CD4-positive, CD25-positive, alpha-beta regulatory T cell (primary cell): ENCODE measurements around the gene CGB7. TPM values are rescaled to one million over a fixed set of nuclear protein-coding genes. Genes with fewer than 3 reads are reported as not detected.
"Not testable (repeated sequence)": the region's sequence is repeated elsewhere in the genome, so short reads cannot be mapped to it uniquely, and the experiment has no call there.

Source experiments
- ATAC-seq, 2 donors: fragments of 150-1000 bp; cut with Tn5 transposase; one replicate each; pipeline ENCODE4 v1.10.0; 2021; ENCODE audit warnings: low read depth in 2 of 2, moderate number of reproducible peaks in 2 of 2, moderate library complexity in 1 of 2
- DNase-seq, 3 donors: peaks; one replicate each; pipeline versions ENCODE4 v3.0.0 to v3.0.0-alpha.2; 2012 to 2022; ENCODE audit warnings: mixed read lengths in 1 of 3
- H3K27ac ChIP-seq: one replicate; pipeline ENCODE4 v1.7.0; 2013; ENCODE audit warnings: mild to moderate bottlenecking, low read length; ENCODE audit not compliant: insufficient read depth, poor library complexity, severe bottlenecking
- H3K27me3 ChIP-seq: one replicate; pipeline ENCODE4 v1.7.0; 2013; ENCODE audit warnings: low read length; ENCODE audit not compliant: control insufficient read depth, insufficient read depth
- H3K36me3 ChIP-seq: one replicate; pipeline ENCODE4 v1.7.0; 2013; ENCODE audit warnings: mild to moderate bottlenecking, low read length, moderate library complexity; ENCODE audit not compliant: control insufficient read depth, insufficient read depth
- H3K4me1 ChIP-seq: 2 replicates; pipeline ENCODE4 v1.7.0; 2013; ENCODE audit warnings: mild to moderate bottlenecking, low read length; ENCODE audit not compliant: insufficient read depth, control insufficient read depth, poor library complexity, severe bottlenecking
- H3K4me3 ChIP-seq: one replicate; pipeline ENCODE4 v1.7.0; 2013; ENCODE audit warnings: low read depth, mild to moderate bottlenecking, low read length, moderate library complexity
- H3K9me3 ChIP-seq, 2 experiments: 1 replicate in 1 of 2; 2 replicates in 1 of 2; pipeline ENCODE4 v1.7.0; 2013; ENCODE audit warnings: low read length in 2 of 2, mild to moderate bottlenecking in 1 of 2, moderate library complexity in 1 of 2; ENCODE audit not compliant: control insufficient read depth in 2 of 2
- H3K27ac Mint-ChIP-seq, 3 donors: one replicate each; pipeline ENCODE4 v1.8.0; 2020 to 2022; ENCODE audit warnings: mild to moderate bottlenecking in 3 of 3, mixed read lengths in 3 of 3, moderate library complexity in 2 of 3
- H3K27me3 Mint-ChIP-seq: one replicate; pipeline ENCODE4 v1.8.0; 2022; ENCODE audit warnings: mild to moderate bottlenecking, mixed read lengths
- H3K36me3 Mint-ChIP-seq: one replicate; pipeline ENCODE4 v1.8.0; 2020; ENCODE audit warnings: mixed read lengths
- H3K4me1 Mint-ChIP-seq, 4 donors: one replicate each; pipeline ENCODE4 v1.8.0; 2020 to 2022; ENCODE audit warnings: mixed read lengths in 4 of 4, mild to moderate bottlenecking in 1 of 4
- H3K4me3 Mint-ChIP-seq, 4 donors: one replicate each; pipeline ENCODE4 v1.8.0; 2020 to 2022; ENCODE audit warnings: mild to moderate bottlenecking in 4 of 4, mixed read lengths in 4 of 4, moderate library complexity in 3 of 4
- H3K9me3 Mint-ChIP-seq, 7 donors: one replicate each; pipeline ENCODE4 v1.8.0; 2020 to 2022; ENCODE audit warnings: mixed read lengths in 7 of 7, mild to moderate bottlenecking in 3 of 7, moderate library complexity in 2 of 7
- polyA plus RNA-seq, 4 donors: library from polyadenylated mRNA; unstranded; fragments of 300-500 nt; fragmentation: Illumina TruSeq; gene quantifications; one replicate each; pipeline ENCODE4 v1.2.3, GENCODE V29; 2021
- total RNA-seq: library from RNA; stranded (reverse); gene quantifications from one replicate; pipeline ENCODE4 v1.2.3, GENCODE V29; 2022

CGB7 gene
- total and polyA plus RNA-seq, 5 donors from 2014 or later, result not detected

GRCh38 chr19:49049834-49050233, 7.7 kb downstream of the CGB7 start:
- H3K27me3 ChIP-seq, H3K27ac Mint-ChIP-seq, ATAC-seq, H3K36me3 Mint-ChIP-seq, H3K27ac ChIP-seq, H3K4me3 Mint-ChIP-seq, H3K9me3 Mint-ChIP-seq, DNase-seq, H3K27me3 Mint-ChIP-seq, H3K4me1 ChIP-seq, H3K9me3 ChIP-seq, H3K36me3 ChIP-seq, H3K4me1 Mint-ChIP-seq, H3K4me3 ChIP-seq: not testable (repeated sequence)

- H3K36me3 ChIP-seq, H3K4me1 Mint-ChIP-seq, H3K9me3 Mint-ChIP-seq, H3K27ac ChIP-seq, H3K36me3 Mint-ChIP-seq, H3K27me3 Mint-ChIP-seq, H3K4me3 Mint-ChIP-seq, H3K9me3 ChIP-seq, ATAC-seq, H3K27me3 ChIP-seq, DNase-seq, H3K27ac Mint-ChIP-seq, H3K4me1 ChIP-seq, H3K4me3 ChIP-seq: not testable (repeated sequence)
Measured at GRCh38 chr19:49049011-49049410, 8.5 kb downstream of the CGB7 start, which contains the start of gene CGB8. Gene CGB8, minus strand, starts transcription at chr19:49049111. Its CDS starts 372 bp downstream, at chr19:49048739.

GRCh38 chr19:49043548-49043947, 14.0 kb downstream of the CGB7 start, which contains the start of gene CGB5:
Gene CGB5, plus strand, starts transcription at chr19:49043848. Its CDS starts 362 bp downstream, at chr19:49044210.
- not testable (repeated sequence) for H3K27ac Mint-ChIP-seq, H3K27me3 Mint-ChIP-seq, H3K4me3 ChIP-seq, H3K4me1 ChIP-seq, H3K36me3 ChIP-seq, H3K36me3 Mint-ChIP-seq, DNase-seq, H3K27ac ChIP-seq, H3K4me1 Mint-ChIP-seq, H3K9me3 Mint-ChIP-seq, H3K27me3 ChIP-seq, H3K4me3 Mint-ChIP-seq, ATAC-seq, H3K9me3 ChIP-seq

DNA sequence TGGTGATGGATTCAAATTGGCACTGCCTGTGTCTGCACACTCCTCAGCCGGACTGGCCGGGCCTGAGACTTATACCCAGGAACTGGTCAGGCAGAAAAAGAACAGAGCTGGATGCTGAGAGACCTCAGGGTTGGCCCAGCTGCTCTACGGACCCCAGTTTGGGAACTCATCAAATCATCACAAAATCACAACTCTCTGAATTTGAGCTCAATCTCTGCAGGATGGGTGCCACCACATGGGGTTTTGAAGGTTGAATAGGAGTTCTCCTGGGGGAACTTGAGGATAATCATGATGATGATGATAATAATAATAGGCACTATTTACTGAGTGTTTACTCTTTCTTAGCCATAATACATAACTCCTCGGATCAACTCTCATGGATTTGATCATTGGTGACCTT, 14.9 kb downstream of the CGB7 start:
- not testable (repeated sequence) for H3K27me3 Mint-ChIP-seq, H3K4me1 Mint-ChIP-seq, H3K27me3 ChIP-seq, DNase-seq, H3K27ac ChIP-seq, H3K36me3 ChIP-seq, H3K9me3 Mint-ChIP-seq, H3K36me3 Mint-ChIP-seq, H3K27ac Mint-ChIP-seq, H3K4me1 ChIP-seq, ATAC-seq, H3K9me3 ChIP-seq, H3K4me3 ChIP-seq, H3K4me3 Mint-ChIP-seq

- Mint-ChIP-seq H3K27me3 (no peaks in the 10 kb centered on the region), H3K36me3 (no peaks in the 10 kb centered on the region), H3K27ac (peak overlapping the region in 1 of 3 donors; percentile 72), H3K4me3 (no peak overlapping the region), H3K9me3 (no peaks in the 10 kb centered on the region), H3K4me1 (no peaks in the 10 kb centered on the region)
- ATAC-seq, result no peak
- no peak overlapping the region for H3K27ac ChIP-seq
- no peaks in the 10 kb centered on the region for H3K9me3 ChIP-seq
- no peak overlapping the region for H3K4me3 ChIP-seq
- H3K4me1 ChIP-seq, result no peaks in the 10 kb centered on the region
- H3K36me3 ChIP-seq, result no peaks in the 10 kb centered on the region
- no peaks in the 10 kb centered on the region for H3K27me3 ChIP-seq
- no peak for DNase-seq
Measured at GRCh38 chr19:49042177-49042576, 15.4 kb downstream of the CGB7 start.

- not testable (repeated sequence) for H3K4me1 Mint-ChIP-seq, H3K9me3 ChIP-seq, ATAC-seq, H3K27me3 ChIP-seq, H3K27ac Mint-ChIP-seq, H3K27ac ChIP-seq, H3K36me3 ChIP-seq, H3K4me3 ChIP-seq, H3K4me3 Mint-ChIP-seq, H3K27me3 Mint-ChIP-seq, H3K4me1 ChIP-seq, DNase-seq, H3K36me3 Mint-ChIP-seq, H3K9me3 Mint-ChIP-seq
Measured at GRCh38 chr19:49039736-49040135, 17.8 kb downstream of the CGB7 start.

DNA sequence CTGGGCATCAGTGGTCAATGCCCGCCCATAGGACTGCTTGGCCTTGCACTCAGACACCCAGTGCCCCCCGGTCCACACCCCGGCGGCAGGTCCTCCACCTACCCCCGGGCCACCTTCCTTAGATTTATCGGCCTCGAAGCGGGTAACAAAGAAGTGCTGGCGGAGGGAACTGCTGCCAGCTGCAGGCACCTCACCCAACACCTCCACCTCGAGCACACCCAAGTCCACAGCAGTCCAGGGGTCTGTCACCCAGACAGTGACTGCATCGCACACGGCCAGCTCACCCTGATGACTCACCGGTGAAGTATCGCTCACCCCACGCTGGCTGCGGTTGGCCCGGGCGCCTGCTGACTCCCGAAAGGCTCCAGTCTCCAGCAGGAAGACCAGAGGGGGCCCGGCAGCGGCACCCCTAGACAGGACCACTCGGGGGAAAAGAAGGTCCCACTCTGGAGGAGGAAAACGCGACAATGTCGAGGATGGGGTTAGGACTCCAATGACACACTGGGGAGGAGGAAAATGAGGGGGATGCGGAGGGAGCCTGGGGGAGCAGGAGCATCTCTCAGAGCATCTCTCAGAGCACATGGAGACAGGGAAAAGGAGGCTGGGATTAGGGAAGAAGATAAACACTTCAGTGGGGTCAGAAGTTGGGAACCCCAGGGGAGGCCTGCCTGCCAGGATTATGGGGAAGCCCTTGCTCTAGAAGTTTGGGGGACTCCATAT, 18.8 kb downstream of the CGB7 start:
- not testable (repeated sequence) for H3K36me3 ChIP-seq, H3K27ac Mint-ChIP-seq, ATAC-seq, H3K4me1 ChIP-seq, H3K4me3 ChIP-seq, H3K4me3 Mint-ChIP-seq, H3K27me3 ChIP-seq, H3K9me3 Mint-ChIP-seq, DNase-seq, H3K4me1 Mint-ChIP-seq, H3K9me3 ChIP-seq, H3K36me3 Mint-ChIP-seq, H3K27me3 Mint-ChIP-seq, H3K27ac ChIP-seq

- DNase-seq, result not testable (repeated sequence)
Measured at GRCh38 chr19:49038111-49038510, 19.4 kb downstream of the CGB7 start.

More at GRCh38 chr19:49038111-49038510, 19.4 kb downstream of the CGB7 start:
- H3K27ac Mint-ChIP-seq, H3K36me3 ChIP-seq, H3K27ac ChIP-seq, H3K36me3 Mint-ChIP-seq, H3K9me3 ChIP-seq, H3K4me3 ChIP-seq, H3K9me3 Mint-ChIP-seq, ATAC-seq, H3K27me3 Mint-ChIP-seq, H3K27me3 ChIP-seq, H3K4me1 ChIP-seq, H3K4me3 Mint-ChIP-seq, H3K4me1 Mint-ChIP-seq: not testable (repeated sequence)
